ENCODE data around the gene CACNG6. TPM values are rescaled to one million over a fixed set of nuclear protein-coding genes. Genes with fewer than 3 reads are reported as not detected.

Gene CACNG6
- polyA plus RNA-seq, 1 of the 3 experiments (the other 2 are of a cell fraction): 1.2 TPM

GRCh38 chr19:53985863-53986262 lies 5.6 kb upstream of the CACNG6 start:
- WGBS (ENCODE audit: low lambda C conversion rate): 73% methylated on average over 6 of the region's 6 CpGs
- Histone ChIP-seq H3K4me1 (ENCODE audit: control insufficient read depth in 1 of 2, insufficient read depth in 2 of 2, low read depth in 1 of 2, low read length in 1 of 2) (peaks cover 12 to 23% of the 10 kb centered on the region in 2 experiments; a peak in 3 of 4 replicates), H3K4me2 (no peak overlapping the region), H3K9me3 (no peaks in the 10 kb centered on the region), H3K9me2 (no peaks in the 10 kb centered on the region), H4K20me1 (ENCODE audit: insufficient read depth) (no peaks in the 10 kb centered on the region), H3K79me2 (ENCODE audit: insufficient read depth) (no peaks in the 10 kb centered on the region), H3K27me3 (ENCODE audit: insufficient read depth) (no peaks in the 10 kb centered on the region), H3K9ac (no peak overlapping the region), H3F3A (replicated peaks; ENCODE audit: insufficient read depth) (peaks cover 46% of the 10 kb centered on the region), H3K36me3 (replicated peaks in 1 of 2; ENCODE audit: control insufficient read depth in 1 of 2, insufficient read depth in 2 of 2, low read length in 1 of 2) (no peaks in the 10 kb centered on the region), H2AFZ (ENCODE audit: low read depth) (no peak overlapping the region), H3K27ac (ENCODE audit: low read depth in 2 of 2, low read length in 1 of 2) (no peak overlapping the region), H3K4me3 (ENCODE audit: low read depth in 2 of 2, low read length in 1 of 2) (no peak overlapping the region)
- TF ChIP-seq, protein P1, sequence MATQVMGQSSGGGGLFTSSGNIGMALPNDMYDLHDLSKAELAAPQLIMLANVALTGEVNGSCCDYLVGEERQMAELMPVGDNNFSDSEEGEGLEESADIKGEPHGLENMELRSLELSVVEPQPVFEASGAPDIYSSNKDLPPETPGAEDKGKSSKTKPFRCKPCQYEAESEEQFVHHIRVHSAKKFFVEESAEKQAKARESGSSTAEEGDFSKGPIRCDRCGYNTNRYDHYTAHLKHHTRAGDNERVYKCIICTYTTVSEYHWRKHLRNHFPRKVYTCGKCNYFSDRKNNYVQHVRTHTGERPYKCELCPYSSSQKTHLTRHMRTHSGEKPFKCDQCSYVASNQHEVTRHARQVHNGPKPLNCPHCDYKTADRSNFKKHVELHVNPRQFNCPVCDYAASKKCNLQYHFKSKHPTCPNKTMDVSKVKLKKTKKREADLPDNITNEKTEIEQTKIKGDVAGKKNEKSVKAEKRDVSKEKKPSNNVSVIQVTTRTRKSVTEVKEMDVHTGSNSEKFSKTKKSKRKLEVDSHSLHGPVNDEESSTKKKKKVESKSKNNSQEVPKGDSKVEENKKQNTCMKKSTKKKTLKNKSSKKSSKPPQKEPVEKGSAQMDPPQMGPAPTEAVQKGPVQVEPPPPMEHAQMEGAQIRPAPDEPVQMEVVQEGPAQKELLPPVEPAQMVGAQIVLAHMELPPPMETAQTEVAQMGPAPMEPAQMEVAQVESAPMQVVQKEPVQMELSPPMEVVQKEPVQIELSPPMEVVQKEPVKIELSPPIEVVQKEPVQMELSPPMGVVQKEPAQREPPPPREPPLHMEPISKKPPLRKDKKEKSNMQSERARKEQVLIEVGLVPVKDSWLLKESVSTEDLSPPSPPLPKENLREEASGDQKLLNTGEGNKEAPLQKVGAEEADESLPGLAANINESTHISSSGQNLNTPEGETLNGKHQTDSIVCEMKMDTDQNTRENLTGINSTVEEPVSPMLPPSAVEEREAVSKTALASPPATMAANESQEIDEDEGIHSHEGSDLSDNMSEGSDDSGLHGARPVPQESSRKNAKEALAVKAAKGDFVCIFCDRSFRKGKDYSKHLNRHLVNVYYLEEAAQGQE (IDR thresholded peaks at IDR 0.05; ENCODE audit: low read depth, low read length): no peak
- TF ChIP-seq YY1 (IDR thresholded peaks at IDR 0.05; ENCODE audit: low read depth): no peak
- TF ChIP-seq FOXM1 (IDR thresholded peaks at IDR 0.05; ENCODE audit: low read depth): no peak
- TF ChIP-seq TCF12 (IDR thresholded peaks at IDR 0.05): no peak
- no peak for TF ChIP-seq NFIC (IDR thresholded peaks at IDR 0.05; ENCODE audit: borderline replicate concordance)
- TF ChIP-seq MAX (IDR thresholded peaks at IDR 0.05; ENCODE audit: low read depth): no peak
- TF ChIP-seq SMC3 (IDR thresholded peaks at IDR 0.05; ENCODE audit: low read depth, low read length): no peak
- no peak for TF ChIP-seq NRF1 (IDR thresholded peaks at IDR 0.05; ENCODE audit: low read depth, low read length)
- no peak for TF ChIP-seq RAD21 (IDR thresholded peaks at IDR 0.05; ENCODE audit: low read length)
- no peak for TF ChIP-seq TEAD4 (IDR thresholded peaks at IDR 0.05; ENCODE audit: borderline replicate concordance, insufficient read depth)
- TF ChIP-seq ELF1 (IDR thresholded peaks at IDR 0.05): no peak
- TF ChIP-seq JUND (IDR thresholded peaks at IDR 0.05): no peak
- TF ChIP-seq, protein P2, sequence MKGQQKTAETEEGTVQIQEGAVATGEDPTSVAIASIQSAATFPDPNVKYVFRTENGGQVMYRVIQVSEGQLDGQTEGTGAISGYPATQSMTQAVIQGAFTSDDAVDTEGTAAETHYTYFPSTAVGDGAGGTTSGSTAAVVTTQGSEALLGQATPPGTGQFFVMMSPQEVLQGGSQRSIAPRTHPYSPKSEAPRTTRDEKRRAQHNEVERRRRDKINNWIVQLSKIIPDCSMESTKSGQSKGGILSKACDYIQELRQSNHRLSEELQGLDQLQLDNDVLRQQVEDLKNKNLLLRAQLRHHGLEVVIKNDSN (IDR thresholded peaks at IDR 0.05; ENCODE audit: borderline replicate concordance, low read depth): no peak
- no peak for TF ChIP-seq FOSL2 (IDR thresholded peaks at IDR 0.05; ENCODE audit: borderline replicate concordance, low read depth)
- TF ChIP-seq EZH2phosphoT487 (IDR thresholded peaks at IDR 0.05; ENCODE audit: borderline replicate concordance, low read depth): no peak
- TF ChIP-seq TAF1 (IDR thresholded peaks at IDR 0.05; ENCODE audit: borderline replicate concordance, low read depth, low read length): no peak
- TF ChIP-seq EP300 (IDR thresholded peaks at IDR 0.05; ENCODE audit: borderline replicate concordance in 1 of 2, low read depth in 1 of 2, low read length in 1 of 2): no peak
- TF ChIP-seq IRF3 (IDR thresholded peaks at IDR 0.05; ENCODE audit: low read depth, low read length): no peak
- TF ChIP-seq GATA2 (CRISPR knock-in tag; IDR thresholded peaks at IDR 0.05): no peak
- TF ChIP-seq ZBTB33 (IDR thresholded peaks at IDR 0.05; ENCODE audit: borderline replicate concordance, low read depth): no peak
- POLR2A ChIA-PET: no interaction called here
- CTCF ChIA-PET: no interaction called here
- no peak for DNase-seq

Data from SK-N-SH (cell line).